Osteoblast (primary cell): ENCODE data around the gene ZNF275. TPM values are rescaled to one million over a fixed set of nuclear protein-coding genes. Genes with fewer than 3 reads are reported as not detected.

Experiments
- DNase-seq: peaks from one replicate; pipeline ENCODE4 v3.0.0; 2011; ENCODE audit warnings: low spot score, mixed read lengths; ENCODE audit not compliant: insufficient read length; ENCODE audit errors: missing footprints
- H2AFZ ChIP-seq: 2 replicates; pipeline ENCODE4 v1.6.0; 2011; ENCODE audit warnings: mild to moderate bottlenecking, low read length
- H3K27ac ChIP-seq: 2 replicates; pipeline ENCODE4 v1.5.1; 2011; ENCODE audit warnings: mild to moderate bottlenecking, low read depth, low read length, moderate library complexity
- H3K27me3 ChIP-seq: 2 replicates; pipeline ENCODE4 v1.6.0; 2012; ENCODE audit warnings: mild to moderate bottlenecking, control low read depth, inconsistent platforms, low read length, moderate library complexity; ENCODE audit not compliant: insufficient read depth
- H3K36me3 ChIP-seq: 2 replicates; pipeline ENCODE4 v1.5.1; 2011; ENCODE audit warnings: mild to moderate bottlenecking, low read length, control low read depth, moderate library complexity; ENCODE audit not compliant: insufficient read depth
- H3K4me1 ChIP-seq: 2 replicates; pipeline ENCODE4 v1.5.1; 2011; ENCODE audit warnings: mild to moderate bottlenecking, low read length, control low read depth, moderate library complexity; ENCODE audit not compliant: insufficient read depth
- H3K4me2 ChIP-seq: 2 replicates; pipeline ENCODE4 v1.6.0; 2011; ENCODE audit warnings: mild to moderate bottlenecking, low read length; ENCODE audit not compliant: insufficient read depth
- H3K4me3 ChIP-seq: fragments of 200-600 bp; sonication (generic); 3 replicates; pipeline ENCODE4 v1.5.1; 2012; ENCODE audit warnings: mild to moderate bottlenecking, low read length, inconsistent platforms; ENCODE audit not compliant: insufficient read depth
- H3K79me2 ChIP-seq: 2 replicates; pipeline ENCODE4 v1.6.0; 2012; ENCODE audit warnings: mild to moderate bottlenecking, low read length, control low read depth, inconsistent platforms; ENCODE audit not compliant: insufficient read depth
- H3K9me3 ChIP-seq: 2 replicates; pipeline ENCODE4 v1.5.1; 2011; ENCODE audit warnings: low read depth, low read length, control low read depth
- H4K20me1 ChIP-seq: 2 replicates; pipeline ENCODE4 v1.6.0; 2012; ENCODE audit warnings: mild to moderate bottlenecking, low read length, control low read depth; ENCODE audit not compliant: insufficient read depth
- CTCF ChIP-seq: IDR thresholded peaks from 2 replicates; pipeline ENCODE4 v1.5.1; 2011; ENCODE audit warnings: mild to moderate bottlenecking, low read depth, low read length, moderate library complexity; ENCODE audit errors: extremely low read depth
- total RNA-seq: library from RNA; depleted of rRNA; stranded (reverse); fragments of >200 nt; gene quantifications from 2 replicates; pipeline ENCODE4 v1.2.3, GENCODE V29; 2012

The ZNF275 gene
- total RNA-seq, 1 donor: 11.2 TPM

- no peak overlapping the region for H3K4me3 ChIP-seq
- H3K4me2 ChIP-seq: no peak overlapping the region
- H3K27me3 ChIP-seq: no peaks in the 10 kb centered on the region
- no peaks in the 10 kb centered on the region for H3K9me3 ChIP-seq
- no peak for DNase-seq
- peaks cover 10% of the 10 kb centered on the region for H3K79me2 ChIP-seq
- H3K4me1 ChIP-seq: no peaks in the 10 kb centered on the region
- no peak overlapping the region for H3K27ac ChIP-seq
- peaks cover 28% of the 10 kb centered on the region for H3K36me3 ChIP-seq
- no peak overlapping the region for H2AFZ ChIP-seq
- H4K20me1 ChIP-seq: peaks cover 11% of the 10 kb centered on the region
- no peak for TF ChIP-seq CTCF
Observed at GRCh38 chrX:153347530-153347929, 13.6 kb downstream of the ZNF275 start.

- Histone ChIP-seq H3K4me1 (no peaks in the 10 kb centered on the region), H3K79me2 (peaks cover 4% of the 10 kb centered on the region), H3K4me3 (no peak overlapping the region), H3K27ac (no peak overlapping the region), H2AFZ (no peak overlapping the region), H4K20me1 (peaks cover 6% of the 10 kb centered on the region), H3K9me3 (no peaks in the 10 kb centered on the region), H3K36me3 (peaks cover 28% of the 10 kb centered on the region), H3K27me3 (no peaks in the 10 kb centered on the region), H3K4me2 (no peak overlapping the region)
- TF ChIP-seq CTCF: no peak
- no peak for DNase-seq
Observed at GRCh38 chrX:153348421-153348820, 14.5 kb downstream of the ZNF275 start.

GRCh38 chrX:153349952-153350351 lies 16.0 kb downstream of the ZNF275 start:
- peaks cover 23% of the 10 kb centered on the region for H3K36me3 ChIP-seq
- H2AFZ ChIP-seq: no peak overlapping the region
- no peaks in the 10 kb centered on the region for H3K79me2 ChIP-seq
- no peak overlapping the region for H3K4me2 ChIP-seq
- H3K9me3 ChIP-seq: no peaks in the 10 kb centered on the region
- H3K4me3 ChIP-seq: no peak overlapping the region
- H3K27me3 ChIP-seq: no peaks in the 10 kb centered on the region
- no peak overlapping the region for H3K27ac ChIP-seq
- no peak for DNase-seq
- H3K4me1 ChIP-seq: no peaks in the 10 kb centered on the region
- TF ChIP-seq CTCF: no peak
- H4K20me1 ChIP-seq: no peaks in the 10 kb centered on the region

GRCh38 chrX:153351981-153352380 lies 18.0 kb downstream of the ZNF275 start:
- Histone ChIP-seq H3K36me3 (peaks cover 17% of the 10 kb centered on the region), H3K4me3 (no peak overlapping the region), H3K9me3 (no peaks in the 10 kb centered on the region), H2AFZ (no peak overlapping the region), H3K27me3 (no peaks in the 10 kb centered on the region), H3K4me2 (no peak overlapping the region), H4K20me1 (no peaks in the 10 kb centered on the region), H3K27ac (no peak overlapping the region), H3K79me2 (no peaks in the 10 kb centered on the region), H3K4me1 (no peaks in the 10 kb centered on the region)
- TF ChIP-seq CTCF: no peak
- no peak for DNase-seq
